Heart left ventricle (tissue), 13 donors: ENCODE data around the gene PRR19.

ENCODE experiments used
- POLR2A ChIP-seq, 2 donors: fragments of 450-650 bp; IDR thresholded peaks; one replicate each; pipeline ENCODE4 v1.6.1; 2017; ENCODE audit warnings: antibody characterized with exemption in 2 of 2, mild to moderate bottlenecking in 2 of 2, moderate library complexity in 2 of 2
- TF ChIP-seq, protein P1 (sequence below), 12 donors: fragments of 200-600 bp; sonication (generic) in 4 of 12; IDR thresholded peaks; one replicate each; pipeline versions ENCODE4 v1.5.0 to v1.8.0; 2018 to 2022; ENCODE audit warnings: antibody characterized with exemption in 12 of 12, mild to moderate bottlenecking in 5 of 12
- donor health status: ischemic (EF 13 %, LVEDD 7.1; RV severe dilation, severe dysfunction).
- donor health status: DM: no; HTN: yes; CAD: no.
- donor health status: DM: no; HTN: no; CAD: no.
- donor health status: ischemic (EF 25% LVEDD 6.9; RV normal size, moderate dysfunction).
- donor health status: ischemic (EF 25% LVEDD 5.7; RV mildly dilated, moderate dysfunction).
- donor health status: ischemic (EF 35%, LVEDD 5.7; RV mildly dilated, moderate dysfunction).
- donor health status: nonischemic (EF 11% LVEDD 7.7; RV severe dilation, severe dysfunction).
- donor health status: DM: yes; HTN: yes; CAD: no.
- donor health status: PGD.
- donor health status: ischemic (EF 29% LVEDD 5.4; RV normal size, mild dysfunction).
- donor health status: nonischemic (EF 23%, LVEDD 6.1; RV moderate dilation, normal function).

DNA sequence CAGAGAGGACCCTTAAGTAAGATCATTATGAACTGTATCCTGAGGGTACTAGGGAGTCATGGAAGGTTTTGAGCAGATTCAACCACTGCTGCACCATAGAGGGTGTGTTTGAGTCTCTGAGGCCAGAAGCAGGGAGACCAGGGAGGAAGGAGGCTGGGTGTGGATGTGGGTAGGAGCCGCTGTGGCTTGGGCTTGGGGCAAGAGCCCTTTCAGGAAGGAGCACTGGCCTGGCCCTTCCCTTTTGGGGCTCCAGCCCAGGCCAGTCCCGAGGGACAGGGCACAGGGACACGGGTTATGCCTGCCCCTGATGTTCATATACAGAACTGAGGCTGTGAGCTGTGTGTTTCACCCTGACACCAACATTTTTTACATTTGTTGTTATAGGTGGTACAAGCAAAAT lies 25.6 kb upstream of the PRR19 start:
- TF ChIP-seq, protein P1, sequence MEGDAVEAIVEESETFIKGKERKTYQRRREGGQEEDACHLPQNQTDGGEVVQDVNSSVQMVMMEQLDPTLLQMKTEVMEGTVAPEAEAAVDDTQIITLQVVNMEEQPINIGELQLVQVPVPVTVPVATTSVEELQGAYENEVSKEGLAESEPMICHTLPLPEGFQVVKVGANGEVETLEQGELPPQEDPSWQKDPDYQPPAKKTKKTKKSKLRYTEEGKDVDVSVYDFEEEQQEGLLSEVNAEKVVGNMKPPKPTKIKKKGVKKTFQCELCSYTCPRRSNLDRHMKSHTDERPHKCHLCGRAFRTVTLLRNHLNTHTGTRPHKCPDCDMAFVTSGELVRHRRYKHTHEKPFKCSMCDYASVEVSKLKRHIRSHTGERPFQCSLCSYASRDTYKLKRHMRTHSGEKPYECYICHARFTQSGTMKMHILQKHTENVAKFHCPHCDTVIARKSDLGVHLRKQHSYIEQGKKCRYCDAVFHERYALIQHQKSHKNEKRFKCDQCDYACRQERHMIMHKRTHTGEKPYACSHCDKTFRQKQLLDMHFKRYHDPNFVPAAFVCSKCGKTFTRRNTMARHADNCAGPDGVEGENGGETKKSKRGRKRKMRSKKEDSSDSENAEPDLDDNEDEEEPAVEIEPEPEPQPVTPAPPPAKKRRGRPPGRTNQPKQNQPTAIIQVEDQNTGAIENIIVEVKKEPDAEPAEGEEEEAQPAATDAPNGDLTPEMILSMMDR (IDR thresholded peaks at IDR 0.05), result no peak
- TF ChIP-seq POLR2A (IDR thresholded peaks at IDR 0.05), result no peak
